ENCODE results near the gene ANKRD12.

The ANKRD12 gene

GRCh38 chr18:9175115-9175514 lies 38.5 kb downstream of the ANKRD12 start:
- no peak overlapping the region for H3K4me3 ChIP-seq (ENCODE audit: low read length in 2 of 2)
- H3K4me1 ChIP-seq (ENCODE audit: control insufficient read depth in 2 of 2, insufficient read depth in 1 of 2, low read depth in 1 of 2, low read length in 2 of 2), result no peaks in the 10 kb centered on the region
- H3K23ac ChIP-seq (ENCODE audit: low read depth, low read length, poor library complexity), result no peak overlapping the region
- H3K79me1 ChIP-seq (ENCODE audit: low read depth, low read length), result no peaks in the 10 kb centered on the region
- no peak overlapping the region for H2BK12ac ChIP-seq (ENCODE audit: low read length)
- no CpG with 5 or more reads among the region's 1 CpG for WGBS, 2 donors (ENCODE audit: extremely low coverage in 2 of 2, insufficient read length in 2 of 2, insufficient replicate concordance in 1 of 2)
- H3K9ac ChIP-seq (ENCODE audit: low read depth, low read length, poor library complexity), result no peak overlapping the region
- H3K4me2 ChIP-seq (ENCODE audit: insufficient read depth, low read length, poor library complexity, severe bottlenecking), result no peak overlapping the region
- no peak overlapping the region for H3K27ac ChIP-seq (replicated peaks; ENCODE audit: low read length)
- H2AFZ ChIP-seq (ENCODE audit: low read length), result no peak overlapping the region
- no peaks in the 10 kb centered on the region for H3K27me3 ChIP-seq (ENCODE audit: control insufficient read depth in 3 of 3, insufficient read depth in 3 of 3, low read depth in 1 of 3, low read length in 3 of 3)
- no peak overlapping the region for H3K14ac ChIP-seq (ENCODE audit: low read length)
- H3K4ac ChIP-seq (ENCODE audit: low read length), result no peak overlapping the region
- H4K91ac ChIP-seq (ENCODE audit: low read depth, low read length, poor library complexity), result no peak overlapping the region
- no peak overlapping the region for H2AK5ac ChIP-seq (ENCODE audit: low read depth, low read length)
- no peak overlapping the region for H2BK15ac ChIP-seq (ENCODE audit: low read length)
- no peak overlapping the region for H3K18ac ChIP-seq (ENCODE audit: low read length)
- DNase-seq (ENCODE audit: low spot score), result no peak
- H3K9me3 ChIP-seq (replicated peaks in 1 of 2; ENCODE audit: control insufficient read depth in 2 of 2, insufficient read depth in 1 of 2, low read depth in 1 of 2, low read length in 2 of 2), result peaks cover 0 to 6% of the 10 kb centered on the region in 2 donors
- no peaks in the 10 kb centered on the region for H3K36me3 ChIP-seq (replicated peaks in 1 of 2; ENCODE audit: control insufficient read depth in 2 of 2, insufficient read depth in 2 of 2, low read length in 2 of 2)
- no peak overlapping the region for H2BK5ac ChIP-seq (ENCODE audit: low read length)
- H4K8ac ChIP-seq (ENCODE audit: low read depth, low read length), result no peak overlapping the region
- no peak overlapping the region for H2BK120ac ChIP-seq (ENCODE audit: low read depth, low read length)

GRCh38 chr18:9177031-9177430 lies 40.5 kb downstream of the ANKRD12 start:
- Histone ChIP-seq H3K27me3 (ENCODE audit: control insufficient read depth in 3 of 3, insufficient read depth in 3 of 3, low read depth in 1 of 3, low read length in 3 of 3) (no peaks in the 10 kb centered on the region), H3K79me1 (ENCODE audit: low read depth, low read length) (no peaks in the 10 kb centered on the region), H3K4me2 (ENCODE audit: insufficient read depth, low read length, poor library complexity, severe bottlenecking) (no peak overlapping the region), H3K9ac (ENCODE audit: low read depth, low read length, poor library complexity) (no peak overlapping the region), H3K23ac (ENCODE audit: low read depth, low read length, poor library complexity) (no peak overlapping the region), H4K91ac (ENCODE audit: low read depth, low read length, poor library complexity) (no peak overlapping the region), H3K4ac (ENCODE audit: low read length) (no peak overlapping the region), H2BK5ac (ENCODE audit: low read length) (no peak overlapping the region), H2BK120ac (ENCODE audit: low read depth, low read length) (no peak overlapping the region), H4K8ac (ENCODE audit: low read depth, low read length) (no peak overlapping the region), H3K36me3 (replicated peaks in 1 of 2; ENCODE audit: control insufficient read depth in 2 of 2, insufficient read depth in 2 of 2, low read length in 2 of 2) (no peaks in the 10 kb centered on the region), H2BK12ac (ENCODE audit: low read length) (no peak overlapping the region), H3K18ac (ENCODE audit: low read length) (no peak overlapping the region), H2AFZ (ENCODE audit: low read length) (no peak overlapping the region), H3K27ac (replicated peaks; ENCODE audit: low read length) (no peak overlapping the region), H2AK5ac (ENCODE audit: low read depth, low read length) (no peak overlapping the region), H3K14ac (ENCODE audit: low read length) (no peak overlapping the region), H3K4me1 (ENCODE audit: control insufficient read depth in 2 of 2, insufficient read depth in 1 of 2, low read depth in 1 of 2, low read length in 2 of 2) (no peaks in the 10 kb centered on the region), H3K4me3 (ENCODE audit: low read length in 2 of 2) (no peak overlapping the region), H3K9me3 (replicated peaks in 1 of 2; ENCODE audit: control insufficient read depth in 2 of 2, insufficient read depth in 1 of 2, low read depth in 1 of 2, low read length in 2 of 2) (no peaks in the 10 kb centered on the region), H2BK15ac (ENCODE audit: low read length) (no peak overlapping the region)
- DNase-seq (ENCODE audit: low spot score), result no peak
- no CpG with 5 or more reads among the region's 6 CpGs for WGBS, 2 donors (ENCODE audit: extremely low coverage in 2 of 2, insufficient read length in 2 of 2, insufficient replicate concordance in 1 of 2)

- H3K4me2 ChIP-seq (ENCODE audit: insufficient read depth, low read length, poor library complexity, severe bottlenecking), result no peak overlapping the region
- no peak overlapping the region for H2BK15ac ChIP-seq (ENCODE audit: low read length)
- DNase-seq (ENCODE audit: low spot score), result no peak
- H3K23ac ChIP-seq (ENCODE audit: low read depth, low read length, poor library complexity), result no peak overlapping the region
- no peak overlapping the region for H3K14ac ChIP-seq (ENCODE audit: low read length)
- no peak overlapping the region for H2BK12ac ChIP-seq (ENCODE audit: low read length)
- no peak overlapping the region for H2AFZ ChIP-seq (ENCODE audit: low read length)
- H3K4me1 ChIP-seq (ENCODE audit: control insufficient read depth in 2 of 2, insufficient read depth in 1 of 2, low read depth in 1 of 2, low read length in 2 of 2), result no peaks in the 10 kb centered on the region
- no peak overlapping the region for H3K4ac ChIP-seq (ENCODE audit: low read length)
- no peaks in the 10 kb centered on the region for H3K9me3 ChIP-seq (replicated peaks in 1 of 2; ENCODE audit: control insufficient read depth in 2 of 2, insufficient read depth in 1 of 2, low read depth in 1 of 2, low read length in 2 of 2)
- H3K36me3 ChIP-seq (replicated peaks in 1 of 2; ENCODE audit: control insufficient read depth in 2 of 2, insufficient read depth in 2 of 2, low read length in 2 of 2), result peaks cover 0 to 4% of the 10 kb centered on the region in 2 donors
- H2BK120ac ChIP-seq (ENCODE audit: low read depth, low read length), result no peak overlapping the region
- no peak overlapping the region for H3K4me3 ChIP-seq (ENCODE audit: low read length in 2 of 2)
- no peak overlapping the region for H2AK5ac ChIP-seq (ENCODE audit: low read depth, low read length)
- H3K27me3 ChIP-seq (ENCODE audit: control insufficient read depth in 3 of 3, insufficient read depth in 3 of 3, low read depth in 1 of 3, low read length in 3 of 3), result no peaks in the 10 kb centered on the region
- H3K9ac ChIP-seq (ENCODE audit: low read depth, low read length, poor library complexity), result no peak overlapping the region
- no peaks in the 10 kb centered on the region for H3K79me1 ChIP-seq (ENCODE audit: low read depth, low read length)
- no peak overlapping the region for H3K27ac ChIP-seq (replicated peaks; ENCODE audit: low read length)
- H2BK5ac ChIP-seq (ENCODE audit: low read length), result no peak overlapping the region
- 100% methylated on average over 1 of the region's 4 CpGs; no CpG with 5 or more reads in 1 of the 2 donors for WGBS, 2 donors (ENCODE audit: extremely low coverage in 2 of 2, insufficient read length in 2 of 2, insufficient replicate concordance in 1 of 2)
- H4K91ac ChIP-seq (ENCODE audit: low read depth, low read length, poor library complexity), result no peak overlapping the region
- H4K8ac ChIP-seq (ENCODE audit: low read depth, low read length), result no peak overlapping the region
- no peak overlapping the region for H3K18ac ChIP-seq (ENCODE audit: low read length)
Observed at GRCh38 chr18:9177466-9177865, 40.9 kb downstream of the ANKRD12 start.

GRCh38 chr18:9178557-9178956 lies 42.0 kb downstream of the ANKRD12 start:
- H2BK120ac ChIP-seq (ENCODE audit: low read depth, low read length), result no peak overlapping the region
- H3K4me2 ChIP-seq (ENCODE audit: insufficient read depth, low read length, poor library complexity, severe bottlenecking), result no peak overlapping the region
- no peak overlapping the region for H3K23ac ChIP-seq (ENCODE audit: low read depth, low read length, poor library complexity)
- H3K27me3 ChIP-seq (ENCODE audit: control insufficient read depth in 3 of 3, insufficient read depth in 3 of 3, low read depth in 1 of 3, low read length in 3 of 3), result no peaks in the 10 kb centered on the region
- no CpG with 5 or more reads among the region's 1 CpG for WGBS, 2 donors (ENCODE audit: extremely low coverage in 2 of 2, insufficient read length in 2 of 2, insufficient replicate concordance in 1 of 2)
- H3K9ac ChIP-seq (ENCODE audit: low read depth, low read length, poor library complexity), result no peak overlapping the region
- H4K8ac ChIP-seq (ENCODE audit: low read depth, low read length), result no peak overlapping the region
- no peak overlapping the region for H2BK12ac ChIP-seq (ENCODE audit: low read length)
- no peaks in the 10 kb centered on the region for H3K9me3 ChIP-seq (replicated peaks in 1 of 2; ENCODE audit: control insufficient read depth in 2 of 2, insufficient read depth in 1 of 2, low read depth in 1 of 2, low read length in 2 of 2)
- H2BK15ac ChIP-seq (ENCODE audit: low read length), result no peak overlapping the region
- no peaks in the 10 kb centered on the region for H3K79me1 ChIP-seq (ENCODE audit: low read depth, low read length)
- no peak overlapping the region for H3K4ac ChIP-seq (ENCODE audit: low read length)
- no peak overlapping the region for H2BK5ac ChIP-seq (ENCODE audit: low read length)
- H3K4me3 ChIP-seq (ENCODE audit: low read length in 2 of 2), result no peak overlapping the region
- peaks cover 0 to 6% of the 10 kb centered on the region in 2 donors for H3K36me3 ChIP-seq (replicated peaks in 1 of 2; ENCODE audit: control insufficient read depth in 2 of 2, insufficient read depth in 2 of 2, low read length in 2 of 2)
- H2AK5ac ChIP-seq (ENCODE audit: low read depth, low read length), result no peak overlapping the region
- no peak for DNase-seq (ENCODE audit: low spot score)
- H3K27ac ChIP-seq (replicated peaks; ENCODE audit: low read length), result no peak overlapping the region
- H3K14ac ChIP-seq (ENCODE audit: low read length), result no peak overlapping the region
- H2AFZ ChIP-seq (ENCODE audit: low read length), result no peak overlapping the region
- no peak overlapping the region for H3K18ac ChIP-seq (ENCODE audit: low read length)
- H3K4me1 ChIP-seq (ENCODE audit: control insufficient read depth in 2 of 2, insufficient read depth in 1 of 2, low read depth in 1 of 2, low read length in 2 of 2), result no peaks in the 10 kb centered on the region
- no peak overlapping the region for H4K91ac ChIP-seq (ENCODE audit: low read depth, low read length, poor library complexity)

All from neuronal stem cell (in vitro differentiated cells).